NCI-H1436 (cell line): ENCODE measurements around the gene NPTN.

ENCODE experiments used
- DNase-seq: peaks from one replicate; lab custom pipeline; 2025; lab: John Stamatoyannopoulos, UW

NPTN gene

DNA sequence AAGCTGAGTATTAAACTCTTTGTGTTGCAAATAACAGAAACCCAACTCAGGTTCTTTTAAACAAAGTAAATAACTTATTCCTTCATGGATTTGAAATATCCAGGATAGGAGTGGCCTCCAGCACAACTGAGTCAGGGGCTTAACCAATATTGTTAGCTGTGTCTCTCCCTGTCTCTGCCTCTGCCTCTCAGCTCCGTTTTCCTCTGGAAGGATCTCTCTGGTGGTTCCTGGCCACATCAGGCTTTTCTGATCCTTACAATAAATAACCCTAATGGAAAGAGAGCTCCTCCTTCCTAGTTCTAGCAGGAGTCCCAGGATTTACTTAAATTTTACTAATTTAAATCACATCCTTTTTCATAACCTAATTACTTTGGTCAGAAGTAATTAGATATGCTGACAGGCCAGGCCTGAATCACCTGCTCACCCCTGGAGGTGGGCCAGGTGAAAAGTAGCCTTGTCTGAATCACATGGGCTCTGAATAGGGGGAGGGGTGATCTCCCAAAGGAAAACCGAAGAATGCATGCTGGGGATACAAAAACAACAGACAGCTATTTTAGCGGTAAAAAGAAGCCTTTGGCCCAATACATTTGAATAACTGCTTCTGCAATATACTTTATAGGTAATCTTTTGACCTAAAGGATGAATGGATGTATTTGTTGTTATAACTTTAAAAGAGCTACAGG is 114.9 kb downstream of the NPTN start:
- DNase-seq = no peak

DNA sequence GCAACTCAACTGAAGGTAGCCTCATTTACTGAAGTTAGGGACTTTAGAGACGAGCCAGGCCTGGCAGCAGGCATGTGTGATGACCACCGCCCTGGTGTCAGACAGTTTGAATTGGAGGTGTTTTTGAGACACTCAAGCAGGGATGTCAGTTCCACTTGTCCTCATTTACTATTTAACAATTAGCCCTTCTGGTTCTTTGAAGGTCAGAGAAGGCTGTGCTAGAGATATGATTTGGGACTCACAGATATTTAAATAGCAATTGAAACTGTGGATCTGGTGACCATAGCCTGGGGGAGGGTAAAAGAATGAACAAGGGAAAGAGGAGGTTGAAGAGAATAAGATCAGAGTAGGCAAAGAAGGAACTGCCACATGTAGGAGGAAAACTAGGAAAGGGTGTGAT is 115.6 kb downstream of the NPTN start:
- DNase-seq = no peak

- DNase-seq = no peak
Observed at GRCh38 chr15:73515527-73515926, 117.7 kb downstream of the NPTN start.
